ENCODE measurements around the gene PKNOX2.

DNA sequence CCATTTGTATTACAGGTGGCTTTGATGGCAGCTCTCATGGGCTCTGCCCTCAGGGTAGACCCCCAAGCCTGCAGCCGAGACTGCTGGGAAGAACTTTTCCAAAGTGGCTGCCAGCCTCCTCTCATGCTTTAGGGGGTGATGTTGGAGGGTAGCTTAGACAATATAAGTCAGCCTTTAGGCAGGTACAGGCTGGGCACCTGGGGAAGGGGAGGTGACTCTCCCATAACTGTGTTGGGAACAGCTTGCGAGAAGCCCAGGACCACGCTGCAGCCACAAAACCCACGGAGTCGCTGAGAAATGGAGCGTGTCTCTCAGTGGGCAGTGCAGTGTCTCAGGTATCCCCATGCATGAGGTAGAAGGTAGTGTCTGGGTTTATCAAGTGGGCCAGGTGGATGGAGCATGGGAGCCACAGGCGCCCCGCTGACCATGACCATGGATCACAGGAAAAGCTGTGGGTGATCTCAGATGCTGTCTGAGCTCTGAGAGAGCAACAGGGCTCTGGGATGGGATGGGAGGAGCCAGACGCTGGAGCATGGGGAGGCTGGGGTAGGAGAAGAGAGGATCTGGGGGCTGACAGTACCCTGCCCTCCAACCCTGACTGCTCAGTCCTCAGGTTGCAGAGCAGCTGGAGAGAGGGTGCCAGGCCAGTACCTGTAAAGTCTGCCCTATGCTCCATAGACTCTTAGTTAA, 216.3 kb downstream of the PKNOX2 start:
- TF ChIP-seq, protein P1, sequence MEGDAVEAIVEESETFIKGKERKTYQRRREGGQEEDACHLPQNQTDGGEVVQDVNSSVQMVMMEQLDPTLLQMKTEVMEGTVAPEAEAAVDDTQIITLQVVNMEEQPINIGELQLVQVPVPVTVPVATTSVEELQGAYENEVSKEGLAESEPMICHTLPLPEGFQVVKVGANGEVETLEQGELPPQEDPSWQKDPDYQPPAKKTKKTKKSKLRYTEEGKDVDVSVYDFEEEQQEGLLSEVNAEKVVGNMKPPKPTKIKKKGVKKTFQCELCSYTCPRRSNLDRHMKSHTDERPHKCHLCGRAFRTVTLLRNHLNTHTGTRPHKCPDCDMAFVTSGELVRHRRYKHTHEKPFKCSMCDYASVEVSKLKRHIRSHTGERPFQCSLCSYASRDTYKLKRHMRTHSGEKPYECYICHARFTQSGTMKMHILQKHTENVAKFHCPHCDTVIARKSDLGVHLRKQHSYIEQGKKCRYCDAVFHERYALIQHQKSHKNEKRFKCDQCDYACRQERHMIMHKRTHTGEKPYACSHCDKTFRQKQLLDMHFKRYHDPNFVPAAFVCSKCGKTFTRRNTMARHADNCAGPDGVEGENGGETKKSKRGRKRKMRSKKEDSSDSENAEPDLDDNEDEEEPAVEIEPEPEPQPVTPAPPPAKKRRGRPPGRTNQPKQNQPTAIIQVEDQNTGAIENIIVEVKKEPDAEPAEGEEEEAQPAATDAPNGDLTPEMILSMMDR (IDR thresholded peaks at IDR 0.05; ENCODE audit: borderline replicate concordance, extremely low read depth, low read length, poor library complexity, severe bottlenecking): no peak
- TF ChIP-seq EZH2 (IDR thresholded peaks at IDR 0.05; ENCODE audit: borderline replicate concordance, low read depth, low read length, severe bottlenecking): no peak
